HG03342 (cell line): ENCODE results near the gene HPS4.

Source experiments
- ATAC-seq: cut with Tn5 transposase; IDR thresholded peaks from one replicate; pipeline ENCODE4 v1.9.1; 2021; ENCODE audit warnings: mild to moderate bottlenecking, moderate library complexity; ENCODE audit not compliant: unreplicated experiment

Gene HPS4

GRCh38 chr22:26499188-26499703, 15.7 kb upstream of the HPS4 start:
- no peak for ATAC-seq

DNA sequence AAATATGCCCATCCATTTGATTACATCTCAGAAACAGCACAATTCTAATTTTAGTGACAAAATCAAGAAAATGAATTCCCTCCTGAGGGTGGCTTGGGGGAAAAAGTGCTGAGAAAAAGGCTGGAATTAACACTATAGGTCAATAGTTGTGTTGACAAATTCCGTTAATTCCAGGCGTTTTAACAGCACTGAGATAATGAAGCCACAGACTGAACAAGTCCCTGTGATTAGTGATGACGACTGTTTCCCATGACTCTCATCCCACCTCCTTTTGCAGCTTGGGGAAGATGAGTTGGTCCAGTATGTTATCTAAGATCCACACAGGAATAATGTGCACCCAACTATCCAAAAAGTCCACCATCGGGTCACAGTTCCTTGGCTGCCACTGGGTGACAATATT, 12.9 kb upstream of the HPS4 start:
- ATAC-seq = no peak

DNA sequence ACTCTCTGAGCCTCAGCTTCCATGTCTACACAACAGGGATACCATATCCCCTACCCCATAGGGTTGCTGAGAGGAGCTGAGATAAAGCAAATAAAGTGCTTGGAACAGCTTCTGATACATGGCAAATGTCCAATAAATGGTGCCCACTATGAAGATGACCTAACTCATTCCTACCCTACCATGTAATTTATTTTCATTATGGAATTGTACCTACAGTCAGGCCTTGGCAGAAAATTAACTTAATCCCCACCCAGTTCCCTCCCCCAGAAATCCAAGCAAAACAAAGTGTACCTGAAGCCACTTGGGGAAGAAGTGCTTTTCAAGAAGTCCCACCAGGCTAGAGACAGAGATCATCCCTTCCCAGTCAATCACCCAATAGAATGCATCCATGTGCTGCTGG, 10.9 kb upstream of the HPS4 start:
- ATAC-seq = no peak

DNA sequence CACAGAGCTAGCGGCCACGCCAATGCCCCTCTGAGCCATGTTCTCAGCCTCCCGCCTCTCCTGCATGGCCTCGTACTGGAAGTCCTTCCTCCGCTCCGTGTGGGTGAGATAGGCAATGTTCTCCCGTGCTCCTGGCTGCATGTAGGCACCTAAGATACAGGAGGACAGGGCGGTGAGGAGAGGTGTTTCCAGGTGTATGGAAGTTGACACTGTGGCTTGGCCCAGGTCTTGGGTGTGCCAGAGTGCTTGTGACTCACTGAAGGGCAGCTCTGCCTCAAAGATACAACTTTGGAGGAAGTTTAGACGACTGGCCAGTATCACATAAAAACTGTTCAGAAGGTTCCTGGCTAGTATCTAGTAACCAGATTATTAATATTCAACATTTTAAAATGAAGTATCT, 8.6 kb upstream of the HPS4 start:
- no peak for ATAC-seq

- no peak for ATAC-seq
Measured at GRCh38 chr22:26489447-26490036, 6.0 kb upstream of the HPS4 start.

GRCh38 chr22:26487996-26488395, 4.4 kb upstream of the HPS4 start:
- ATAC-seq = no peak

GRCh38 chr22:26486394-26486793, 2.8 kb upstream of the HPS4 start:
- no peak for ATAC-seq

DNA sequence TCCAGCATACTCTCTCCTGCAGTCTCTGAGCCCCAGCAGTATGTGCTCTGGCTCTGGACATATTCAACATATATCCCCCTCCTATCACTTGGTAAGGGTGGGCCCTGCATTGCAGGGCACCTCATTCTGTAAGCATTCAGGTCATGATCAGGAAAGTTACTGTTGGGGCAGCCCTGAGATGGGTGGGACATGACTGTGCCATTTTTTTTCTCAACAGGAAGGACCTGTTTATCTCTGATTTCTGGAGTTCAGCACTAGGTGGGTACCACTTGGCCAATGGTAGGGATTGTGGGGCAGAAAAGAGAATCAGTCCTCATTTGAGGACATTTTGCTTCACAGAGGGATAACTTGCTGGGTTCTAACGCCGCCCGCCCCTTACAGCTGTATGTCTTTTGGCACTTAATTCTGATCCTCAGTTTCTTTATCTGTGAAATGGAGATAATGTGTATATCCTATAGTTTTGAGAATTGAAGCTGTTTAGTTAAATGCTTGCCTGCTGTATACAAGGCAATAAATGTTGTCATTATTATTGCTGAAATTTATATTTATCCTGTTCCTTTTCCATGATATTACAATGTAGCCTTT, 2.3 kb upstream of the HPS4 start:
- ATAC-seq = no peak

DNA sequence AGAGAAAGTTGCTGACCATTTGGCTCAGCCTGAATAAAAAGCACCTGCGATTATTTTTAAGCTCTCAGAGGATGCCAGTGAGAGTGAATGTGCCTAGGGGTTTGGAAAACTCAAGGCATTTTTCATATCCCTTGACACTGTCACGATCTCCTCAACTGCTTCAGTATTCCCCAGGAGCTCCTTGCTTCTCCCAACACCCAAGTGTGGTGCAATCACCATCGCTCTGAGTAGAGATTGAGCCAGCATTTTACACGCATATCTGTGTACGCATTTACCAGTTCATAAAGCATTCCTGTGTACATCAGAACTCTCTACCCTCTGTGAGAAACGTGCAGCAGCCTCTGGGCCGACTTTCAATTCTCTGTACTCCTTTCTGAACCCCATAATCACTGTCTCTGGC, 1.4 kb upstream of the HPS4 start:
- ATAC-seq = no peak

DNA sequence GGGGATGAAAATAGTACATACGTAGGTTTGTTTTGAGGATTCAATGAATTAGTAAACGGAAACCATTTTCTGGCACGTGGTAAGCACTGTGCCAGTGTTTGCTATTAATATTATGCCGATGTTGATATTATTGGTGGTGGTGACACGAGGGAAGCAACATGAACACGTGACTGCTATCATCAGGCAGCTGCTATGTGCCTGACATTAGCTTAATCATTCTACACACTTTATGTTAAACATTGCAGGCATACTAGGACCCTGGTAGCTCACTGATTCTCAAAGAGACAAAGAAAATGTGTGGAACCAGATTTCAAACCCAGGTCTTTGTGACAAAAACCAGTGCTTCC, 750 bp upstream of the HPS4 start:
- ATAC-seq = no peak

DNA sequence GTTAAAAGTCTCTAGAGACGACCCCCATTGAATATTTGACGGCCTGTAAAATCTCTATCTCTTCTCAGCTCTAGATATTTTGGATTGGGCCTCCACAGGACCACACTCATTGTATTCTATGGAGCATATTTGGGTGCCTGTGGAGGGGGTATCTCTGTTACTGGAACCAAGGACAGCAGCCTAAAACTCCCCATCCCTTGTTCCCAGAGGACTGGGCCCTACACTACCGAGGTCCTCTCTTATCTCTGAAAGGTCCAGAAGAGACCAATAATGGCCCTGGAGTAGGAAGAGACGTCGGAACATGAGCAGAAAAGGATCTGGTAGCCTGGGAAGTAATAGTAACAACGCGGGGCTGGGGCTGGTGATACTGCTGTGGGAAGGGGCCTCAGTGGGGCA, 542 bp downstream of the HPS4 start:
- peak; percentile 7 for ATAC-seq

GRCh38 chr22:26482161-26482560, 1.4 kb downstream of the HPS4 start:
- no peak for ATAC-seq

DNA sequence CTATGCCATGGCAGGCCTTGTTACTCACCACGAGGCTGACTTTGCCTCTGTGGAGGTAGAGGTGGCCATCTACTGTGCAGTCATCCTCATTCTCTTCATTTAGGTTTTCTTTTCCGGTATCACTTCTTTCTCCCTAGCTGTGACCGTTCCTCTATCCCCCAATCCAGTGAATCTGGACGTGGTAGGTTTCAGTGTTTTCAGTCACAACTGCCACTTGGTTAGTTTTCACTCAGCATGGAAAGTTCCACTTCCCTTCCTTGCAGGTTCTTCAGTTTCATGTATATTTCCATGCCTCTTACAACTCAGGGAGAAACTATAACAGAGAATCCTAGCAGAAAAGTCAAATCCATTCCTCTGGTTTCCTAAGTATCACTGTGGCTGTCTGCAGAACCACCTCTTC, 1.9 kb downstream of the HPS4 start:
- ATAC-seq = no peak

DNA sequence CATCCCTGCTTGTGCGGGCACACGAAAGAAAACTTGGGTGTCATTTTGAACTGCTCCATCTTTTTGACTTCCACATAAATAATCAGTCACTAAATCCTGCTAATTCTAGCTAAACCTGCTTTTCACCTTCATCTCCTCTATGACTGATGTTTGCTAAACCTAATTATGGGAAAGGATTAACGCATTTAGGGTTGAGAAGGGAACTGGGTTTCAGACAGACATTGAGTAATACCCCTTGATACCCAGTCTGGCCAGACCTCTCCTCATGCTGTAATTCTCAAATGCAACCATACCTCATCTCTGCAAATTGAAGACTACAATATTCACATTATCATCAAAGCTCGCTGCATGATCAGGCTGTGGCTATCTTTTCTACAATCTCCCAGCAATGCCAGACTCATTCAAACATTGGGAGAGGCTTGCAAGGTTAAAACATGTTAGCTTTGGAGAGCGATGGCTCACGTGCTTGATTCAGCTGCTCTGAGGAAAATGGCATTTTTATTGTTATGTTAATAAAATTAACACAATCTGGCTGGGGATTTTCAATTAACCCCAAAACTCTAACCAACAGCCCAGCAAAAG, 2.4 kb downstream of the HPS4 start:
- no peak for ATAC-seq

- ATAC-seq = no peak
Measured at GRCh38 chr22:26480611-26480932, 3.0 kb downstream of the HPS4 start.

- ATAC-seq = no peak
Measured at GRCh38 chr22:26479792-26480610, 3.6 kb downstream of the HPS4 start.

DNA sequence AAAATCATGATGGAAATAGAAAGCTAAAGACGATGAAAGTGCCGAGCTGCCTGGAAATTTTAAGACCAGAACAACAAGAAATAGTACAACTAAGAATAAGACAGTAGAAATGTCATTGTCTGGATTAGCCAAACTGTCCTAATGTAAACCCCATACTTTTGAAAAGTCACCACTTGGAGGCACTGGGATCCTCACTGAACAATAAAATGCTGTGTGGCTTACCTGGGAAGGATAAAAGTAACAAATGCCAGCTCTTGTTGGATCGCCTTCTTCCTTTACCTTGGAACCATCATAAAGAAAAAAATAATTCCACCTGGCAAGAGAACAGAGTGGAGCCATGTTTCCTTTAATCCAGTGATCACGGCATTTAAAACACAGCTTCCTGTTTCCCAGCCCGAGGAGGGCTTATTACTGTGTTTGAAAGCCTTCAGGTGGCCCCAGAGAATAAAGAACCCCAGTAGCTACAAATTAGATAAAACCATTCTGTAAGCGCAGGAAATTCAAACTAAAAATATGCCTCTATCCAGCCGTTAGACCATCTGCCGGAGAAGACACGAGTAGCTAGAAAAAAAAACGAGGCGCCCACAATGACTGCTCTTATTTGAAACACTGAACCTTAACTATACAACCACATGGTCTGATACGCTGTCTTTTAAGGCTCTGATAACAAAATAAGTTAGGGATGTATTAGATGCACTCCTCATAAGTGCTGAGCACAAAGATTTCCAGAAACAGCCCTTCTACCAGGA, 4.4 kb downstream of the HPS4 start:
- no peak for ATAC-seq

DNA sequence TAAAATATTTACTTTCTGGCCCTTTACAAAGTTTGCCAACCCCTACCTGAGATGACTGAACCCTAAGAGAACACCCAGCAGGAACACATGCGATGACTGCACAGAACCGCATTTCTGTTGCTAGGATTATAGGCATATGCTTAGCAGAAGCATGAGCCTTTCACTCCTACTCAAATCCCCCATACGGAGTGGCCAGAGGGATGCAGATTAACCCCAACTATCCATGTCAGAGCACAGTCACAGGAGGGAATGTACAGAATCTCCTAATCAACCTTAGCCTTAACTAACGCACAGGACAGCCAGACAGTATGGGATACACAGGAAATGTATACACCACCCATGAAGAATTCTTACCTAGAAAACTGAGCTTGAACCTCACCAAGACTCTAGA, 6.2 kb downstream of the HPS4 start:
- no peak for ATAC-seq

GRCh38 chr22:26476705-26477340, 6.8 kb downstream of the HPS4 start:
- no peak for ATAC-seq

DNA sequence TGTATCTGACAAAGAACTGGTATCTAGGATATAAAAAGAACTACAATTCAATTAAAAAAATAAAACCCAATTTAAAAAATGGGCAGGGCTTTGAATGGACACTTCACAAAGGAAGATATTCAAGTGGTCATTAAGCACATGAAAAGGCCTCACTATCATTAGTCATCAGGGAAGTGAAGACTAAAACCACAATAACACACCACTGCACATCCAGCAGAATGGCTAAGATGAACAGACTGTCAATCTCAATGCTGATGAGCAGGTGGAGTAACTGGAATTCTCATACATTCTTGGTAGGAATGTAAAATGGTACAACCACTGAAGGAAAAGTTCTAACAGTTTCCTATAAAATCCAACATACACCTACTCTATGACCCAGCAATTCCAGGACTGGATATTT, 8.9 kb downstream of the HPS4 start:
- no peak for ATAC-seq

GRCh38 chr22:26471522-26471921, 12.1 kb downstream of the HPS4 start:
- ATAC-seq = no peak
